Thymus (tissue), 11 donors: Measurements from ENCODE around the gene KCNMB1. TPM values are rescaled to one million over a fixed set of nuclear protein-coding genes. Genes with fewer than 3 reads are reported as not detected.

Experiments
- DNase-seq, 9 donors: peaks; one replicate each; pipeline ENCODE4 v3.0.0-alpha.2; 2013; ENCODE audit warnings: low spot score in 9 of 9, low read depth in 6 of 9, missing footprints in 1 of 9
- H3K27ac ChIP-seq, 2 donors: one replicate each; pipeline ENCODE4 v1.5.1; 2013; ENCODE audit warnings: control low read depth in 1 of 2, low read depth in 1 of 2, low read length in 1 of 2, mild to moderate bottlenecking in 1 of 2, moderate library complexity in 1 of 2
- H3K27me3 ChIP-seq, 2 donors: one replicate each; pipeline ENCODE4 v1.5.1; 2013; ENCODE audit warnings: low read length in 1 of 2; ENCODE audit not compliant: control insufficient read depth in 2 of 2, insufficient read depth in 1 of 2
- H3K36me3 ChIP-seq, 2 donors: one replicate each; pipeline ENCODE4 v1.5.1; 2013; ENCODE audit warnings: low read length in 1 of 2, mild to moderate bottlenecking in 1 of 2, moderate library complexity in 1 of 2; ENCODE audit not compliant: control insufficient read depth in 2 of 2, insufficient read depth in 2 of 2
- H3K4me1 ChIP-seq, 2 donors: one replicate each; pipeline ENCODE4 v1.5.1; 2013; ENCODE audit warnings: low read length in 2 of 2; ENCODE audit not compliant: control insufficient read depth in 2 of 2, insufficient read depth in 2 of 2
- H3K4me3 ChIP-seq, 2 donors: one replicate each; pipeline ENCODE4 v1.5.1; 2013; ENCODE audit warnings: low read length in 2 of 2, control low read depth in 1 of 2, mild to moderate bottlenecking in 1 of 2
- H3K9me3 ChIP-seq, 2 donors: one replicate each; pipeline ENCODE4 v1.5.1; 2013; ENCODE audit warnings: low read length in 1 of 2, mild to moderate bottlenecking in 1 of 2; ENCODE audit not compliant: control insufficient read depth in 2 of 2, insufficient read depth in 1 of 2
- WGBS: extraction: QIAGEN DNeasy Blood & Tissue Kit; methylation state at CpG from one replicate; pipeline ENCODE4 v1.1.7; 2013; 5-methylcytosine and 5-hydroxymethylcytosine counted together
- polyA plus RNA-seq: library from polyadenylated mRNA; stranded (reverse); fragments of 200-250 nt; gene quantifications from one replicate; pipeline ENCODE4 v1.2.3, GENCODE V29; 2013
- total RNA-seq: library from RNA; stranded (reverse); fragments of 120-200 nt; gene quantifications from one replicate; pipeline ENCODE4 v1.2.4, GENCODE V29; 2013
- donor health status: healthy.

The KCNMB1 gene
- total and polyA plus RNA-seq, 2 donors: 0.57 to 2.9 TPM

DNA sequence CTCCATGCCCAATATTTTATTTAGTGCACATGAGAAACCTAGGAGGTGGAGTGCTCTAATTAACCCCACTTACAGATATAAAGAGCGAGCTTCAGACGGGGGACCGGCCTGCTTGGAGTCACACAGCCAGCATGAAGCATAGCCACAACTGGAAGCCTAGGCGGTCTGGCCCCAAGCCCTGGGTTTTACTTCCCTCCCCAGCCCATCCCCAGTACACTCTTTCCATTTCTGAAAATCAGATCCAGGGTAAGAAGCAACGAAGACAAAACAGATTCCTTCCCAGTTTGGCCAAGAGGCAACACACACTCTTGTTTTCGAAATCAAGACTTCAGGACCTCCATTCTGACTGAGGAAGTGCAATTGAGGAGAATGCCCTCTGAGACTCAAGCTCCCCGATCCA is 27.1 kb downstream of the KCNMB1 start:
- Histone ChIP-seq H3K9me3 (no peaks in the 10 kb centered on the region), H3K4me1 (peaks cover 0 to 33% of the 10 kb centered on the region in 2 donors), H3K27me3 (no peaks in the 10 kb centered on the region), H3K36me3 (no peaks in the 10 kb centered on the region), H3K27ac (peak overlapping the region in 1 of 2 donors; percentile 36), H3K4me3 (no peak overlapping the region)
- WGBS: 93% methylated on average over 7 of the region's 7 CpGs
- no peak for DNase-seq

DNA sequence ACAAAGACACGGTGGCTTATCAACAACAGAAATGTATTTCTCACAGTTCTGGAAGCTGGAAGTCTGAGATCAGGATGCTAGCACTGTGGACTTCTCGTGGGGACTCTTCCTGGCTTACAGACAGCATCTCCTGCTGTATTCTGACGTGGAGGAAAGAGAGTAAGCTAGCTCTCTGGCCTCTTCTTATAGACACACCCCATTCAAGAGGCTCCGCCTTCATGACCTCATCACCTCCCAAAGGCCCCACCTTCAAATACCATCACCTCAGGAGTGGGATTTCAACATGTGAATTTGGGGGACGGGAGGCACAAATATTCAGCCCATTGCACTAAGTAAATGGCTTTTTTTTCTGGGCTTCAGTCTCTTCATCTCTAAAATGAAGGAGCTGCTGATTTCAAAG is 27.6 kb downstream of the KCNMB1 start:
- WGBS: 95% methylated on average over 5 of the region's 5 CpGs
- Histone ChIP-seq H3K27ac (no peak overlapping the region), H3K4me3 (no peak overlapping the region), H3K36me3 (no peaks in the 10 kb centered on the region), H3K27me3 (no peaks in the 10 kb centered on the region), H3K9me3 (no peaks in the 10 kb centered on the region), H3K4me1 (peaks cover 0 to 33% of the 10 kb centered on the region in 2 donors)
- DNase-seq: no peak

DNA sequence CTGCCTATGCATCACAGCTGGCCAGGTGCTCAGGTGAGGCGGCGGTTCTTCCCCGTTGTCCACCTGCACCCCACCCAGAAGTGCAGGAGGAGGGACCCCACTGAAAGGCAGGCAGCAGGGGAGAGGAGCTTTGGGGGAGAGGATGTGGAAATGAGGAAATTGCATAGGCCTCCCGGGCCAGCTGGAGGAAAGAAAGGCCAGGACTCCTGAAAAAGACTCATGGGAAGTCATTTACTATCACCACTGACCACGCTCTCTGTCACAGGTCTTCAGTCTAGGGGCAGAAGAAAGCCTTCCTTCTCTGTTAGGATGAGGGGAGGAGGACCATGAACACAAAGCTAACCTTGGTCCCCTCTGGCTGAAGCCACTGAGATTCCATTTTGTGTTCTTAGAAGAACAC is 28.1 kb downstream of the KCNMB1 start:
- Histone ChIP-seq H3K36me3 (no peaks in the 10 kb centered on the region), H3K4me1 (peaks cover 0 to 33% of the 10 kb centered on the region in 2 donors), H3K27me3 (no peaks in the 10 kb centered on the region), H3K27ac (no peak overlapping the region), H3K4me3 (no peak overlapping the region), H3K9me3 (no peaks in the 10 kb centered on the region)
- 61% methylated on average over 5 of the region's 5 CpGs for WGBS
- DNase-seq: no peak

DNA sequence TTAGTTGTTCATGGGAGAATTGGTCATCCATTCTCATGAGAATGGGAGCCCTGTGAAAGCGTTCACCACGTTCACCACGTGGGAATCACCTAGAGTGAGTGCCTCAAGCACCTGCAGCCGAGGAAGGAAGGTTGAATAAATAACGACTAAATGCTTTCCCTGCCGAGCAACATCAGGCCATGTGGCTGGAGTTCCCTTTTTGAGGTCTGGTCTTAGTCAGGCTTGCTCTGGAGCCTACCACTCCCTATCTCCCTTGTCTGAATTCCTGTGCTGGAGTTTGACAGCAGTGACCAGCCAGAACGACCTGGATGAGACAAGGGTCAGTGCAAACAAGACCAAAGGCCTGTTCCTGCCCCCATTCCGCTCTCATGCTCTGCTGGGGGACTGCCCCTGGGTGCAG is 28.5 kb downstream of the KCNMB1 start:
- H3K4me3 ChIP-seq: no peak overlapping the region
- peaks cover 0 to 33% of the 10 kb centered on the region in 2 donors for H3K4me1 ChIP-seq
- WGBS: 25% methylated on average over 8 of the region's 8 CpGs
- H3K36me3 ChIP-seq: no peaks in the 10 kb centered on the region
- no peak for DNase-seq
- H3K27me3 ChIP-seq: no peaks in the 10 kb centered on the region
- H3K27ac ChIP-seq: no peak overlapping the region
- H3K9me3 ChIP-seq: no peaks in the 10 kb centered on the region

DNA sequence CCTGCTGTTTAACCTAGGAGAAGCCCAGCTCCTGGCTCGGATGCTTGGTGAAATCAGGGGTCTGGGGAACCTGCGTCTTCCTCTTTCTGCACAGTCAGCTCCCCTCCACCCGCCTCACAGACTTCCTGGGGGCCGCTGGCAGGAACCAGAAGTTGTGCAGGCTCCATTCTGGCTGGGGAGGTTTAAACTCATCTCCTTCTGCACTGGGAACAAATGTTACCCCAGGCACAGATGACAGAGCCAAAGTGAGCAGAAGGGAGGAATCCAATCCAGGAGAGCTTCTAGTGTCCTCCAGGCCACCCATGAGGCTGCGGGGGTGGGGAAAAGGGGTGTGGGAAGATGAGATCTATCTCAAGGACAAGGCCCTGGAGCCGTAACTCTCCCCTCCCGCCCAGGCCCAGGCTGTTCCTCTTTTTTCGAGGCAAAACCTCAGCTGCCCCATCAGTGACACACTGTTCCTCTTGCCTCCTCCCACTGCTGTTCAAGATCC is 31.2 kb downstream of the KCNMB1 start:
- 23% methylated on average over 8 of the region's 8 CpGs for WGBS
- H3K4me1 ChIP-seq: peaks cover 0 to 47% of the 10 kb centered on the region in 2 donors
- no peaks in the 10 kb centered on the region for H3K9me3 ChIP-seq
- peaks cover 0 to 2% of the 10 kb centered on the region in 2 donors for H3K27me3 ChIP-seq
- H3K36me3 ChIP-seq: no peaks in the 10 kb centered on the region
- peak in 2 of 9 donors; percentile 36 to 55 for DNase-seq
- H3K27ac ChIP-seq: no peak overlapping the region
- H3K4me3 ChIP-seq: no peak overlapping the region

DNA sequence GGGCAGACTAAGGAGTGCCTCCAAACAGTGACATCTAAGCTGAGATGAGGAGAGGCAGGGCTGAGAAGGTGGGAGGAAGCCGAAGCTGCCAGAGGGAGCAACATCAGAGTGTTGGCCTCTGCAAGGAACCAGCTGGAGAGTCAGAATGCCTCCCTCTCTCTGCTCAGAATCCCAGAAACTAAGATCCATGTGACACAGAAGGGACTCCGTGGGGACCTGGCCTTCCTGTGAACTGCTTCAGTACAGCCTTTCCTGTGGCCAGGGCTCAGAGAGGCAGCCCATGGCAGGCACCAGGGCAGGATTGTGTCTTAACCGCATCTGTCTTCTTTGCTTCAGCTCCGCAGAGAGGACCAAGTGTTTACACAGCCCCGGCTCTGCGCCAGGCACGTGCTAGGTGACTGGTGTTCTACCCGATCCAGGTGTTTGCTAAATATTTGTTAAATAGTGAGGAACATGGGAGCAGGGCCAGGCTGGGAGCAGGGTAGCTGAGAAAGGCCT is 33.5 kb downstream of the KCNMB1 start:
- no peak overlapping the region for H3K27ac ChIP-seq
- H3K4me1 ChIP-seq: peaks cover 0 to 43% of the 10 kb centered on the region in 2 donors

DNA sequence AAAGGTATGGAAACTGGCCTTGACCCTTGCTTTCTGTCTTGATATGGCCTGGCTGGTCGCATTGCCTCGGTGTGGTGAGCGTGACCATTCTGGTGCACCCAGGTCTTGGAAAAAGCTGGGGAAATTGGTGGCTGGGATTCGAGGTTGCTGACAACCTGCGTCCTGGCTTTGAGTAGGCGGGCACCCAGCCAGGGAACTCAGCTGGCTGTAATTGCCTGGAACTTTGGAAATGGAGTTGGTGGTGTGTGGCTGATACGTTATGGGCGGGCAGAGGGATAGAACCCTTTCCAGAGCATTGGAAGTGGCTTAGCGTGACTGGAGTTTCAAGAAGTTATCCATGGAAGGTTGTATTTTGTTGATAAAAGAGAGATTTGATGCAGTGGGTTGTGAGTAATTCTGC is 35.2 kb downstream of the KCNMB1 start:
- H3K4me1 ChIP-seq: peaks cover 0 to 35% of the 10 kb centered on the region in 2 donors
- WGBS: 92% methylated on average over 9 of the region's 9 CpGs
- H3K4me3 ChIP-seq: no peak overlapping the region
- H3K9me3 ChIP-seq: no peaks in the 10 kb centered on the region
- no peak for DNase-seq
- H3K27ac ChIP-seq: no peak overlapping the region
- H3K27me3 ChIP-seq: peaks cover 0 to 4% of the 10 kb centered on the region in 2 donors
- no peaks in the 10 kb centered on the region for H3K36me3 ChIP-seq

More for the DNA sequence above, 33.5 kb downstream of the KCNMB1 start:
- Histone ChIP-seq H3K9me3 (no peaks in the 10 kb centered on the region), H3K4me3 (no peak overlapping the region), H3K27me3 (peaks cover 0 to 4% of the 10 kb centered on the region in 2 donors), H3K36me3 (no peaks in the 10 kb centered on the region)
- no peak for DNase-seq
- WGBS: 95% methylated on average over 8 of the region's 8 CpGs

DNA sequence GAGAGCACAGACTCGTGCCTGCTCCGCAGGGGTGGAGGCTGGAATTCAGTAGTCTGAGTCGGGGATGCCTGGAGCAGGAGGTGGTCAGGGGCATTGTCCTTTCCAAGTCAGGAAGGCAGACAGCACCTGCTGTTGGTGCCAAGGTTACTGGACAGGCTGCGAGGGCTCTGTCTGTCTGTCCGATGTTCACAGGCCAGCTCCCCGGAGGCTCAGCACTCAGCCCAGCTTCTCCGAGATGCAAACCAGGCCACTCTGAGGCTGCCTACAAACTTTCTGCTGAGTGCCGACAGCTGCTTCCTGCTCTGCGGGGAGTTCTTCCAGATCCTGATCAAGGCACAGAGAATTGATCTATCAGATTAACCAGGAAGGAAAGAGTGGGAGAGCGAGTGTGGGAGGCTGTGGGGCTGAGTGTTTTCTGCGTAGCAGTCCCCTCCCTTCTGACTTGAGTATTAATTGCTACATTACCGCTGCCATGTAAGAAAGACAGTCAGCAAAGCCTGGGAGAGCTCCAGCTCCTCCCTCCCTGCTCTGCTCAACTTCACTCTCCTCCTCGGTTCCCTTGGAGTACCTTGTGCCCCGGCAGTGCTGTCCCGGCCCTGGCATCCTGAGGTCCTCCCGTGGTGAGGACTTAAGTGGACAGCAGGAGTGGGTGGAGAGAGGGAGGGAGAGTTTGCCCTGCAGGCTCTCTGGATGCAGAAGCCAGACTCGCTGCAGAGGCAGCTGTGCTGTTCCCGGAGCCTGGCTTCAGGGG is 36.0 kb downstream of the KCNMB1 start:
- H3K4me3 ChIP-seq: no peak overlapping the region
- WGBS: 44% methylated on average over 18 of the region's 18 CpGs
- no peaks in the 10 kb centered on the region for H3K36me3 ChIP-seq
- DNase-seq: peak in 1 of 9 donors; percentile 23
- no peak overlapping the region for H3K27ac ChIP-seq
- H3K9me3 ChIP-seq: no peaks in the 10 kb centered on the region
- H3K4me1 ChIP-seq: peaks cover 0 to 28% of the 10 kb centered on the region in 2 donors
- peaks cover 0 to 4% of the 10 kb centered on the region in 2 donors for H3K27me3 ChIP-seq

DNA sequence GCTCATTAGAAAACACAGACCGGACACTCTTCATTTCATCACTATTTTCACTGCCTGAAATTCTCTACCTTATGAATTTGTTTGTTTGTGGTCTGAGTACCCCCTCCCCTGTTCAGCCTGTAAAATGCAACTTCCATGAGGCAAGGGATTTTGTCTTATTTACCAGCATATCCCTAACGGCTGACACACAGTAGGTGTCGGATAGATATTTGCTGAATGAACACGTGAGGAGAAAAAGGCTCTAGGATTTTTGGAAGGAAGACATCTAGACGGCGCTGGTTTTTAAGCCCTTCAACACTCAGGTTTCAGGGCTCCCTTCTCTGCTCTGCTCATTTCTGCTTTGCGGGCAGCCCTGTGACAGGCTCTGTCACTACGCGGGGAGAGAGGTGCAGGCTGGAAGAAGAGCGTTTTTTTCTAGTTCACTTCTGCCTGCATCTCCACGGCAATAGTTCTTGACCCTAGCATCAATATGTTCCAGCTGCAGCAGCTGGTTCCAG is 41.0 kb downstream of the KCNMB1 start:
- no peak overlapping the region for H3K4me3 ChIP-seq
- H3K36me3 ChIP-seq: no peaks in the 10 kb centered on the region
- no peaks in the 10 kb centered on the region for H3K9me3 ChIP-seq
- no peak overlapping the region for H3K27ac ChIP-seq
- peak in 1 of 9 donors; percentile 29 for DNase-seq
- H3K4me1 ChIP-seq: peaks cover 0 to 8% of the 10 kb centered on the region in 2 donors
- peaks cover 0 to 3% of the 10 kb centered on the region in 2 donors for H3K27me3 ChIP-seq
- 71% methylated on average over 11 of the region's 11 CpGs for WGBS
